ENCODE data around the gene OSBPL5.

Gene OSBPL5

GRCh38 chr11:3197878-3198528, 32.9 kb upstream of the OSBPL5 start:
- DNase-seq (ENCODE audit: low spot score), result no peak

DNA sequence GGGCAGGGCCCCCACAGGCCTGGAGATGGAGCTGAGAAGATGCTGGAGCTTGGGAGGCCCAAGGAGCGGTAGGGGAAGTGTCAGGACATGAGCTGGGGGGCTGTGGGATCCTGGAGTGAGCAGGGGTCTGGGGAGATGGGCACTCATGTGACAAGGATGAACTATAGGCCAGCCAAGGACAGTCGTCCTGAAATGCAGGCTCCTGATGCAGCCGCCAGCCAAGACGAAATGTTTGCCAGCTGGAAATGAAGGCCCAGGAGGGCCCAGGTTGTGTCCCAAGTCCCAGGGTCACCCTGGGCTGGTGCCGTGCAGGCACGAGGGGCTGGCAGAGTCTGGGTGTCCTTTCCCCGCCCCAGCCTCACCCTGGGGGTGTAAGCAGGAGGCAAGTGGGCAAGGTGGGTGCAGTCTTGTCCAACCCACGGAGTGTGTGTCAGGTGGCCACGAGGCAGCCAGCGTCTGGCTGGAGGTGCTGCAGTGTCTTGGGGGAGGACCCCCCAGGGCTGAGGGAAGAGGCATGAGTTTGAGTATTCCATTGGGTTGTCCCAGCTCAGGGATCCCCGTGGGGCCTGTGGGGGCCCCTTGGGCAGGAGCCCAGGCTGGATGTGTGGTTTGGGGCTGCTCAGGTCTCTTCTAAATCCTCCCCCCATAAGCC, 32.1 kb upstream of the OSBPL5 start:
- DNase-seq (ENCODE audit: low spot score), result no peak

DNA sequence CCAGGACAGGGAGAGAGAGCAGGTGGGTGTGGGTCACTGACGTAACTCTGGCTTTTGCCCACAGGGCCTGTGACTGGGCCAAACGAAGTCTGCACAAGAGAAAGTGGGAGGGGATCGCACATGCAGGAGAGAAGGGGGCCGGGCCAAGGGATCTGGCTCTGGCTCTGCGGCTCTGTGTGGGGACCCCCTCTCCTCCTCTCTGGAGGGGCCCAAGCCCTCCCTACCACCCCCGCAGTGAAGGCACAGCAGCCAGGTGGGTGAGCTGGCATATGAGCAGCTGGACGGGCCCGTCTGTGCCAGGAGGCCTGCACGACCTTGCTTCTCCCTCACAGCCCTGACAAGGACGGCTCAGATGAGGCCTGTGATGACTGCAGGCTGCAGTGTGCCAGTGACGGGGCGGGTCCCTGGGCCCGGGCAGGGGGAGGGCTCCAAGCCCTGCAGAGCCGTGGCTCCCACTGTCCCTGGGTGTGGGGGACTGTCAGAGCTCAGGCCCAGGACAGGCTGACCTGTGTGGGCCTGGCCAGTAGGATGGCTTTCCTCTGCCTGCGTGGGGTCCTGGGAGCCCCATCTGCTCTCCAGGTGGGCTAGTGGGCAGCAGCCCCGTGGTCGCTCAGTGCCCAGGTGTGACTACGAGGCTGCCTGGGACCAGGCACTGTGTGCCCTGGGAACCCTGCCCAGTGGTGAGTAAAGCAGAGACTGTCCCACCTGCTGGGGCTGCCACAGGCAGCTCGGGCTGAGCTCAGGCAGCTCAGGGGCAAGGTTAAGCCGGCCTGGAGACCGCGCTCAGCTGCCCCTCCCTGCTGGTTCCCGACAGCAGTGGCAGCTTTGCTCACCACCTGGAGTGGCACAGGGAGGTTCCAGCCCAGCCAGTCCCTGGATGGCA, 31.3 kb upstream of the OSBPL5 start:
- DNase-seq (ENCODE audit: low spot score), result no peak

GRCh38 chr11:3195251-3196160, 30.4 kb upstream of the OSBPL5 start:
- no peak for DNase-seq (ENCODE audit: low spot score)

DNA sequence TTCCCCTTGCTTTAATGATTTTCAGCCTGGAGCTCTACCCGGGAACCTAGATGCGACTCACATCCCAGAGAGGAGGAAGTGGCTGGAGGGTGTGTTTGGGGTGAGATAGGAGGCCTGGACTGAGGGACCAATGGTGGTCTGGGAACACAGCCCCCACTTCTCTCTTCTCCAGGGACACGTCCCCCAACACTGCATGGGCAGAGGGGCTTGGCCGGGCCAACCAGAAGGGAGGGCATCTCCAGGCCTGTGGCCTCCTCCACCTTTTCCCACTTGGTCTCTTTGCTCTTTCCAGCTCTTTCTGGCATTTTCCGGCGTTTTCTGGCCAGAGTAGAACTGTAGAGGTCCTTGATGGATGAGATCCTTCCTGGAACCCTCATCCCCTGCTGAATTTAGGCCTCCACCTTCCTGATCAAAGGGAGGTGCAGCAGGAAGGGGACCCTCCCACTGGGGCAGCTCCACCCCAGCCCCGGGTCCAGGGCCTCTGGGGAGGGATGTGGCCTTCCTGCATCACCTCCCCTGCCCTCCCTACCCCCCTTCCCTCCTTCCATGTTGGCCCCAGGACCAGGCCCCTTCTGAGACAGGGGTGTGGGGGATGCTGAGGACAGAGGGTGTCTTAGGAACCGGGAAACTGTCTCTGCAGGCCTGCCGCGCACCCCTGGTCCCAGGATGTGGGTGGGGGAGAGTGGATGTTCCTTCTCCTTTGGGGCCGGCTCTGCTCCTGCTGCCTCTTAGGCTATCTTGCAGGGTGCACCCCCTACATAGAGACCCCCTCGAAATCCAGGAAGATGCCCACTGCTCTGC, 29.1 kb upstream of the OSBPL5 start:
- DNase-seq (ENCODE audit: low spot score), result no peak

- DNase-seq (ENCODE audit: low spot score), result no peak
Observed at GRCh38 chr11:3193373-3194015, 28.4 kb upstream of the OSBPL5 start.

DNA sequence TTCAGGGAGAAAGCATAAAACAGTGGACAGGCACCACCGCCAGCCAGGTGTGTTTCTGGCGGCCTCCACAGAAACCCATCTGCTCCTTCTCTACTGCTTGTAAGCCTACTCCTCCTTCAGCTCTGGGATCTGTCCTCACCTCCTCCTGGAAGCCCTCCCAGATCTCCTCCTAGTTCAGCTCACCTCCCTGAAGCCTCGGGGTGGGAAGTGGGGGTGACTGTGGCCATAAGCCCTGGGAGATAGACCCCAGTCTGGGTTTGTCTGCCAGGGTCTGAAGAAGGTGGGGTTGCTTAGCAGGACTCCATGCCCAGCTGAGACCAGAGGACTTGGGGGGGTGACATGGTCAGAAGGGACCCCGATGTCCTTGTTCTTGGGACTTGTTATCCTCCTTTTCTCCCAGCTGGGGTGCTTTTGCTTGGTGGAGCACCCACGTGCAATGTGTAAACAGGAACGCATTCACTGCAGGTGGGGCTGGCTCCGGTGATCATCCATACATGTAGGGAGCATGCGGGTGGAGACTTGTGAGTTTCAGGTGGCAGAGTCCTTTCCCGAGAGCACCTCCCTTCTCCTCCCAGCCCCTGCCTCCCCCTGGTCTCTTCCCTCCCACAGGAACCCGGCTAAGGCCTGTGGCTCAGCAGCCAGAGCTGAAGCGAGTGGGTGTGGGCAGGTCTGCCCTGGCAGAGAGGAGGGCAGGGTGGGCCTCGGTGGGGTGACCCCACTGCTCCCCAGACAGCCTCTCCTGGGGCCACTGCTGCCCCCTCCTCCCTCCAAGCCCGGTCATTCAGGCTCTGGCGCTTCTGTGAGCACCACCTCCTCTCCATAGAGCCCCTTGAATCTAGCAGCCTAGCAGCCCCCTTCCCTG, 27.6 kb upstream of the OSBPL5 start:
- no peak for DNase-seq (ENCODE audit: low spot score)

DNA sequence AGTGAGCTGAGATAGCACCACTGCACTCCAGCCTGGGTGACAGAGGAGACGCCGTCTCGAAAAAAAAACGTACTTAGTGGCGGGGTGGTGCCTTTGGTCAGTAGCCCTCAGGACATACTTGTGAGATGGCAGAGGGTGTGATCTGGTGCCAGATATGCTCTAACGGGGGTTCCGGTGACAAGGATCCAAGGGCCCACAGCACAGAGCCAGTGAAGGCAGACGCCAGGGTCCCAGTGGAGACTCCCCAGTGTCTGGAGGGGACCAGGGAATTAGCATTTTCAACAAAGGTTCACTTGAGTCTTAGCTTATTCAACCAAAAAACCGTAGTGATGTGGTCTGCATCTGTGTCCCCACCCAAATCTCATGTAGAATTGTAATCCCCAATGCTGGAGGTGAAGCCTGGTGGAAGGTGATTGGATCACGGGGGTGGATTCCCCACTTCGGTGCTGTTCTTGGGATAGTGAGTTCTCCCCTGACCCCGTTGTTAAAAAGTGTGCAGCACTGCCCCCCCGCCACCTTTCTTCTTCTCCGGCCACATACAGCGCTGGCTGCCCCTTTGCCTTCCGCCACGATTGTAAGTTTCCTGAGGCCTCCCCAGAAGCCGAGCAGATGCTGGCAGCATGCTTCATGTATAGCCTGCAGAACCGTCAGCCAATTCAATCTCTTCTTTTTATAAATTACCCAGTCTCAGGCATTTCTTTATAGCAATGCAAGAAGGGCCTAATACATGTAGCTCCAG, 26.6 kb upstream of the OSBPL5 start:
- DNase-seq (ENCODE audit: low spot score), result no peak

DNA sequence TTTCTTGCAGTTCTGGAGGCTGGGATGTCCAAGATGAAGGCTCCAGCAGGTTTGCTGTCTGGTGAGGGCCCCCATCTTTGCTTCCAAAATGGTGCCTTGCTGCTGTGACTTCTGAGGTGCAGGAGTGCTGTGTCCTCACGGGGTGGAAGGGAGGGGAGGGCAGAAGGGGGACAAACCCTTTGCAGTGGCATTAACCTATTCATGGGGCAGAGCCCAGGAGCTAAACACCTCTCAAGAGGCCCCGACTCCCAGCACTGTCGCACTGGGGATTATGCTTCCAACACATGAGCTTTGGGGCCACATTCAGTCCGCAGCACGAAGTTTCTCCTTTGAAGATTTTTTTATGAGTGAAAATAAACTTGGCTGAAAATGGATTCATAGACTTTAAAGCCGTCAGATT, 25.5 kb upstream of the OSBPL5 start:
- no peak for DNase-seq (ENCODE audit: low spot score)

DNA sequence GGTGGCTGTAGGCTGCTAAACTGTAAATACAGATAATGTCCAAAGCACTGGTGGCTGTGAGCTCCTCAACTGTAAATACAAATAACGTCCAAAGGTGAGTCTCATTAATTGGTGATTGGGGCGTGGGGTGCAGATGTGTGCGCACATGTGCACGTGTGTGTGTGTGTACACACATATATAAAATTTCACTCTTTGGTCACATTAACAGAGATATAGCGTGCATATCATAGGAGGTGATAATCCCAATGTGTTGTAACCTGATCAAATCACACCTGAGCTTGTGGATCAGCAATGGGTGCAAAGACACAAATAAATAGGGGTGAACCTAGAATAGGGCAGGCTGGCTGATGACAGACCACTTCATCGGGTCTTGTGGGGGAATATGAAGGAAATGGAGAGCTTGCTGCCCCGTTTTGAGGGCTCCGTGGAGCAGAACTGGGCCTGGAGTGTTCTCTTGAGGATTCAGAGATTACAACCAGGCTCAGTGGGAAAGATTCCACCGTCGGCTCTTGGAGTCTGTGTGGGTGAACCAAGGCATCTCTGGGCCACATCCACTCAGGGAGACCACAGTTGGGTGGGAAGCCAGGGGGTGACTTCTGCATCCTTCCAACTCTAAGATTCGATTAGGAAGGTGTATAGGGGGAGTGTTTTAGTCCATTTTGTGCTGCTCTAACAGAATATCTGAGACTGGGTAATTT, 24.9 kb upstream of the OSBPL5 start:
- DNase-seq (ENCODE audit: low spot score), result no peak

DNA sequence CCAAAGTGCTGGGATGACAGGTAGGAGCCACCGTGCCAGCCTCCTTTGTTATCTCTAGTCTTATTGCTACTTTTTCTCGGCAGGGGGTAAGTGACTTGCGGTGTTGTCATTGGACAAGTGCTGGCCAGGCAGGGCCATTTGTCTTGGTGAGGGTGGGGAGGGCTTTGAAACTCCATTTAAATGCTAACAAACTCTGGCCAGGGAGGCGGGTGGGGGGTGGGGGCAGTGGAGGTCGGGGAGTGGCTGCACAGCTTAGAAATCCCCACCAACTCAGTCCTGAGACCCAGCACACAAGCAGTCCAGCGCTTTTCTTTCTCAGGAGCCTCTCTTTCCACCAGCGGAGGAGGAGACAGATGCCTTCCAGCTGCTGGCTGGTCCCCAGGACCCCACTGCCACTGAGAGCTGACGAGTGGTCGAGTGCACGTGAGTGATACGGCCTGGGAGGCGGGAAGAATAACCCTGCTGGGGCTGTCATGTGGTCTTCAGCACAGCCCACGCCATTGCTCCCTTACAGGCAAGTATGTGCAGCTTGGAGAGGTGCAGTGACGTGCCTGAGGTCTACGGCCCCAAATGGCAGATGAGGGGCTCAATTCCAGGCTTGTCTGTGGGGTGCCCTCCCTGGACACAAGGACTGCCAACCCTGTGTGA, 24.2 kb upstream of the OSBPL5 start:
- DNase-seq (ENCODE audit: low spot score), result no peak

DNA sequence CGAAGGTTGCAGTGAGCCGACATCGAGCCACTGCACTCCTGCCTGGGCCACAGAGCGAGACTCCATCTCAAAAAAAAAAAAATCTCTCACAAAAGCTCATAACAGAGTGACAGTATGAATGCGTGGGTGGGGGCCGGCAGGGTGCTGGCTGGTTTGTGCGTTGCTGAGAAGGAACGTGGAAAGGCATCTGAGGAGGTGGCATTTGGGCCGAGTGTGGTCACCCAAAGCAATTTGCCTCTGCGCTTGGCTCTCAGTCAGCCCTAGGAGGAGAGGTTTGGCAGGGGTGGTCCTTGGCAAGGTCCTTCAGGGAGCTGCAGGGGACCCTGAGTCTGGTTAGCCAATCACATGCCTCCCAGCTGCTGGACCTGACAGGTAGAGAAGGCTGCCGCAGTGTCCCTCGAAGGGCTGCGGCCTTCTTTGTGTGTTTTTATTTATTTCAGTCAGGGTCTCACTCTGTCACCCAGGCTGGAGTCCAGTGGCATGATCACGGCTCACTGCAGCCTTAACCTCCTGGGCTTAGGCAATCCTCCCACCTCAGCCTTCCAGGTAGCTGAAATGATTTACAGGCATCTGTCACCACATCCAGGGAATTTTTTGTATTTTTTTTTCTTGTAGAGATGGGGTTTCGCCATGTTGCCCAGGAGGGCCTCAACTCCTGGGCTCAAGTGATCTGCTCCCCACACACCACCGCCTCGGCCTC, 23.5 kb upstream of the OSBPL5 start:
- DNase-seq (ENCODE audit: low spot score), result no peak

GRCh38 chr11:3186166-3186953, 21.2 kb upstream of the OSBPL5 start:
- no peak for DNase-seq (ENCODE audit: low spot score)

GRCh38 chr11:3184732-3185347, 19.7 kb upstream of the OSBPL5 start:
- no peak for DNase-seq (ENCODE audit: low spot score)

DNA sequence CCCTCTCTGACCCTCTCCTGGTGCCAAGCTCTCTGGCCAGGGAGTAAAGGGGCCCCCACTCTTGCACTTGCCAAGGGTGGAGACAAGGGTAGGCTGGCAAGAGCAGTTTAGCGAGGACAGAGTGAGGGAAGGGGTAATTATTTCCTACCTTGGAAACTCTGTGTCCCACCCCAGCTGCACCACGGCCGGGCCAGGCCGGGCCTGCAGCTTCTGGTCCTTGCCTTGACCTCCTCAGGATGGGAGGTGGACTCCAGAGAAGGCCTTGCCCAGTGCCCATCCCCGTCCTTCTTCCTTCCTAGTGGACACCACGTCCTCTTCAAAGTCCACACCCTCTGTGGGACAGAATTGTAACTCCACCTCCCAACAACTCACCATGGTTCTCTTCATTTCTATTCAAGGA, 18.4 kb upstream of the OSBPL5 start:
- no peak for DNase-seq (ENCODE audit: low spot score)

- no peak for DNase-seq (ENCODE audit: low spot score)
Observed at GRCh38 chr11:3182462-3182852, 17.3 kb upstream of the OSBPL5 start.
